Ramos (cell line): ENCODE measurements around the gene AP3S2.
"Not testable (repeated sequence)": the region's sequence is repeated elsewhere in the genome, so short reads cannot be mapped to it uniquely, and the experiment has no call there.

Source experiments
- in situ Hi-C: fragments of 300-500 bp; cut with MboI; formaldehyde crosslinking; loops from one replicate; pipeline ENCODE4 v1.14.3; 2022; ENCODE audit warnings: low sequenced_read_pairs; ENCODE audit not compliant: unreplicated experiment

The AP3S2 gene

DNA sequence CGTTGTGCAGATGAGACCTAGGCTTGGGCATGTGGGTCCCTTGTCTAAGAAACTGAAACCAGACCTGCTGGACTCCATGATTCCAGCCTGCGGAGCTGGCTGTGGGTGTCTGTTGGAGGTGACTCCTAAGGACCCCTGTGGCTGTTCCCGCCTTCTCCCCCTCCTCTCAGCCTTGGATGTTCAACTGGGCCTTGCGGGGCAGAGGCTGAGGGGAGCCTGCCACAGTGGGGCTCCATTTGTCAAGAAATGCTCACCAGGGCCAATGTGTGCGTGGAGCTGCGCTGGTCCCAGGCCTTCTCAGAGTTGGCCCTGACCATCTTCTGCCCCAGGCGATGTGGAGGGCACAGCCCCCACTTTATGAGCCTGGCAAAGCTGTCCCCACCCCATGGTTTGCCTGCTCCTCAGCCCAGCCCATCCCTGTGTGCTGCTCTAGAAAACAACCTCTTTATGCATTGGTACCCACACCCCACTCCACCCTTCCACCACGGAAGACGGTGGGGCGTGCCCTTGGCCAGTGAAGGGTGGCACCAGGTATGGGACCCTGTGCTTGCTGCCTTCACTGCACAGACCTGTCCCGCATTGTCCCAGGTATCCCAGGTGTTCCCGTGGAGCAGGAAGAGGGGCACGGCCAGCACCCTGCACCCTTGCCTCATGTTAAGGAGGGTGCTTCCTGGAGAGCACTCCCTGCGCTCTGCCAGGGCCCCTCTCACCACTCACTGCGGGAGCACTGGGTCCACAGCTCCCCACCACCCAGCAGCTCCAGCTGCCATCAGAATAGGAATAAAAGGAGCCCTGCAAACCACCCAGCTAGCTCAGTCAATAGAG is 109.7 kb downstream of the AP3S2 start:
- in situ Hi-C loops: no loop called here

DNA sequence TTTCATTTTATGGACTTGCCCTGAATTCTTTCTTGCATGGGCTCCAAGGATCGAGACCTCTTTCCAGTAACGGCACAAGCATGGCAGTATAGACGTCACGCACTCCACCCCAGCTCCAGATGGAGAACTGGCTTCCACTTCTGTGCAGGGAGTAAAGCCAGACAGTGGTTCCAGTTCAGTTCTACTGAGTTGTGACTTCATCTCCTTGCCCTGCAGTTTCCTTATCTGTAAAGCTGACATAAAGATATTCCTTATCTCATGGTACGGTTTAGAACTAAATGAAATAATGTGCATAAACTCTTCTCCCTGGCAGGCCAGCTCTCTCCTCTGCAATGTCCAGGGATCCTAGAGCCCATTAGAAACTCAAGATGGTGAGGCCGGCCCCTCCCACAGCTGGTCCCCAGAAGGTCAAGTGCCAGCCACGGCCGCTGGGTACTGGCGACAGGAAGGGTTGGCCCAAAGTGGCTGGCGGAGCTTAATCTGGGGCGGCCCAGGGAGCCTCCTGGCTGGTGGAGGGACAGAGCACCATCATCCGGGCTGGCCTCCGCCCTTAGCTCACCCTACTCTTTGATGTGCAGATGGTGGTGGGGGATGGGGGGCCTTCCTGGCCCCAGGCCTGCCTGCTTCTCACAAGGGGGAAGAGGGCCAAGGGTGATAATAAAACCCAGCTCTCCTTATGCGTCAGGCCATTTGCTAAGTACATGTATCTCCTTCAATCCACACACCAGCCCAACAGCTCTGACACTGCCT is 110.5 kb downstream of the AP3S2 start:
- in situ Hi-C loops: no loop called here

DNA sequence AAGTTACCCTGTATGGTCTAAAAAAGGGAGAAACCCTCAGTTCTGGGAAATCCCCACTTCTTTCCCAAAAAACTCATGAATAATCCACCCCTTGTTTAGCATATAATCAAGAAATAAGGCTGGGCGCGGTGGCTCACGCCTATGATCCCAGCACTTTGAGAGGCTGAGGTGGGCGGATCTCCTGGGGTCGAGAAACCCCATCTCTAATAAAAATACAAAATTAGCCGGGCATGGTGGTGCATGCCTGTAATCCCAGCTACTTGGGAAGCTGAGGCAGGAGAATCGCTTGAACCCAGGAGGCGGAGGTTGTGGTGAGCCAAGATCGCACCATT is 111.2 kb downstream of the AP3S2 start:
- in situ Hi-C loops: not testable (repeated sequence)

DNA sequence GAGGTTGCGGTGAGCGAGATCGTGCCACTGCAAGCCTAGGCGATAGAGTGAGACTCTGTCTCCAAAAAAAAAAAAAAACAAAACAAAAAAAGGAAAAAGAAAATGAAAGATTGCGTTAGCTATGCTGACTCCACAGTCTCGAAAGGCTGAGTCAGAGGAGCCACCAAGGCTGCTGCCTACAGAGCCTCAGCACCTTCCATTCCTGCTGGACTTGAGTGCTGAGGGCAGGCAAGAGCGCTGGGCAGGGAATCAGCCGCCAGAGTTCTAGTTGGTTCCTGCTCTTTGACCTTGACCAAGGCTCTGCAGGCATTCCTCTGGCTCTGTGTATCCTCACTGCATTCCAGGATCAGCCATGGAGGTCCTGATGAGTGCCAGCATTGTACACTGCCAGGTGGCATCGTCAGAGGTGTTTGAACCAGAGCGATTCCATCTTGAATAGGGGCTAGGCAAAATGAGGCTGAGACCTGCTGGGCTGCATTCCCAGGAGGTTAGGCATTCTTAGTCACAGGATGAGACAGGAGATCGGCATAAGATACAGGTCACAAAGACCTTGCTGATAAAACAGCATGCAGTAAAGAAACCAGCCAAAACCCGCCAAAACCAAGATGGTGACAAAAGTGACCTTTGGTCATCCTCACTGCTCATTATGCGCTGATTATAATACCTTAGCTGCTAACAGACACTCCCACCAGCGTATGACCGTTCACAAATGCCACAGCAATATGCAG is 111.7 kb downstream of the AP3S2 start:
- in situ Hi-C loops: no loop called here

DNA sequence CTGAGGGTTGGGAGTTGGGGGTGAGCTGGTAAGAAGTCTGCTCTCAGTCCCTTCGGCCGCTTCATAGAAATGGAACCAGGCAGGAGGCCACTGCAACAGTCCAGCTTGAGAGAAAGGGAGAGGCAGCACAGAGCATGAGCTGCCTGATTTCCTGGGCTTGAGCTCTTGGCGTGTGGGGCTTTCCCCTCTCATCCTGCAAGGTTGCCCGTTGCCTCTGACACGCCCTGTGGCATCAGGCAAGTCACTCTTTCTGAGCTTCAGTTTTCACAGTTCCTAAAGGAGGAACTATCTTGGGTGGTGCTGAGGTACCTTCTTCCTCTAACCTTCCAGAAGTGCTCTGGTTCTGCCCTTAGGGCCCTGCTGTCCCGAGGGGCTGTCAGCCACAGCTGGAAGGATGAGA is 112.7 kb downstream of the AP3S2 start:
- in situ Hi-C loops: no loop called here

DNA sequence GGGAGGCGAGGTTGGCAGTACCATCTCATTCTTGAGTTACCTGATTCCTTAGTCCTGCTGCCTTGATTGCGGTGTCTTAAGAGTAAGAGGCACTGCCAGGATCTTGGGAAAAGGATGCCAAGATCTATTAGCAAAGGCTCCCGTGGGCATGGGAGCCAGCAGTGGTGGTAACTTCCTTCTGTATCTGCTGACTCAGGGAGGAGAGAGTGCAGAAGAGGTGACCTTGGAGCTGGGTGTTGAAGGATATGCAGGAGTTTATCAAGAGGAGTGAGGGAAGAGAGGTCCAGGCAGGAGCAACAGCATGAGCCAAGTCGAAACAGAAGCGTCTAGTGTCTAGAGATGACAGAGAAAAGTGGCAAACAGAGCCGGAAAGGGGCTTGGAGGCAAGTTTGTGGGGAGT is 113.2 kb downstream of the AP3S2 start:
- in situ Hi-C loops: no loop called here
